ENCODE results near the gene HNRNPLL. TPM values are rescaled to one million over a fixed set of nuclear protein-coding genes. Genes with fewer than 3 reads are reported as not detected.
"Not testable (repeated sequence)": the region's sequence is repeated elsewhere in the genome, so short reads cannot be mapped to it uniquely, and the experiment has no call there.

Gene HNRNPLL
- total and polyA plus RNA-seq, 4 experiments from 2014 or later = 71.2 to 105 (median 88.9) TPM

GRCh38 chr2:38546585-38546984, 56.1 kb downstream of the HNRNPLL start:
- Histone ChIP-seq H3K4me3 (ENCODE audit: low read length in 2 of 2) (no peak overlapping the region), H3K27ac (ENCODE audit: low read depth, low read length) (no peak overlapping the region), H3K9me3 (ENCODE audit: control insufficient read depth in 1 of 2, low read length in 2 of 2) (no peaks in the 10 kb centered on the region), H3K36me3 (ENCODE audit: insufficient read depth, low read length) (no peaks in the 10 kb centered on the region), H3K27me3 (ENCODE audit: insufficient read depth, low read length) (no peaks in the 10 kb centered on the region), H3K4me1 (ENCODE audit: insufficient read depth, low read length) (peaks cover 22% of the 10 kb centered on the region)
- Mint-ChIP-seq H3K9me3 (peaks cover 0 to 1% (median 0%) of the 10 kb centered on the region in 8 donors), H3K27ac (no peak overlapping the region), H3K4me1 (peaks cover 11 to 26% (median 22%) of the 10 kb centered on the region in 4 donors), H3K36me3 (no peaks in the 10 kb centered on the region), H3K4me3 (peak overlapping the region in 1 of 8 donors; percentile 66), H3K27me3 (no peaks in the 10 kb centered on the region)
- CTCF ChIA-PET (ENCODE audit: partially characterized antibody) = interaction anchor here (1.0 to 1.7 kb wide), 2 partner anchors 9 to 10 kb away, joined by 3 to 6 read pairs; no protein-coding TSS in a partner anchor
- intact Hi-C loops (cut with micrococcal nuclease) = no loop called here
- DNase-seq = no peak
- POLR2A ChIA-PET (ENCODE audit: partially characterized antibody) = interaction anchor here (0.6 kb wide), 1 partner anchor 10 kb away, joined by 3 read pairs; no protein-coding TSS in a partner anchor

GRCh38 chr2:38546064-38546463, 56.7 kb downstream of the HNRNPLL start:
- Mint-ChIP-seq H3K36me3 (no peaks in the 10 kb centered on the region), H3K27me3 (no peaks in the 10 kb centered on the region), H3K4me1 (peaks cover 11 to 30% (median 23%) of the 10 kb centered on the region in 4 donors), H3K9me3 (no peaks in the 10 kb centered on the region), H3K4me3 (no peak overlapping the region), H3K27ac (no peak overlapping the region)
- no peak overlapping the region for H3K4me3 ChIP-seq (ENCODE audit: low read length in 2 of 2)
- DNase-seq = no peak
- H3K4me1 ChIP-seq (ENCODE audit: insufficient read depth, low read length) = peaks cover 24% of the 10 kb centered on the region
- H3K27me3 ChIP-seq (ENCODE audit: insufficient read depth, low read length) = no peaks in the 10 kb centered on the region
- intact Hi-C loops (cut with micrococcal nuclease) = no loop called here
- H3K36me3 ChIP-seq (ENCODE audit: insufficient read depth, low read length) = no peaks in the 10 kb centered on the region
- no peaks in the 10 kb centered on the region for H3K9me3 ChIP-seq (ENCODE audit: control insufficient read depth in 1 of 2, low read length in 2 of 2)
- CTCF ChIA-PET (ENCODE audit: partially characterized antibody) = interaction anchor here (1.4 to 1.7 kb wide), 2 partner anchors 9 to 10 kb away, joined by 6 read pairs; no protein-coding TSS in a partner anchor
- POLR2A ChIA-PET (ENCODE audit: partially characterized antibody) = no interaction called here
- H3K27ac ChIP-seq (ENCODE audit: low read depth, low read length) = no peak overlapping the region

GRCh38 chr2:38542248-38542631, 60.5 kb downstream of the HNRNPLL start:
- not testable (repeated sequence) for H3K27me3 ChIP-seq (ENCODE audit: insufficient read depth, low read length); H3K9me3 ChIP-seq (ENCODE audit: control insufficient read depth in 1 of 2, low read length in 2 of 2); H3K36me3 Mint-ChIP-seq; H3K27ac ChIP-seq (ENCODE audit: low read depth, low read length); H3K27me3 Mint-ChIP-seq; H3K4me3 ChIP-seq (ENCODE audit: low read length in 2 of 2); H3K9me3 Mint-ChIP-seq; H3K36me3 ChIP-seq (ENCODE audit: insufficient read depth, low read length); DNase-seq
- peak overlapping the region in 4 of 8 donors; percentile 57 to 85 (median 72) for H3K4me3 Mint-ChIP-seq
- peaks cover 13 to 30% (median 22%) of the 10 kb centered on the region in 4 donors for H3K4me1 Mint-ChIP-seq
- intact Hi-C loops (cut with micrococcal nuclease) = loop anchor here (2.0 kb wide), 1 partner anchor 39 kb away; no protein-coding TSS in a partner anchor
- ChIA-PET POLR2A (ENCODE audit: partially characterized antibody) (interaction anchor here (0.6 to 3.6 kb wide), 5 partner anchors 9 to 212 kb away, joined by 3 to 27 read pairs (median 5); partner anchors contain the start of gene SRSF7), CTCF (ENCODE audit: partially characterized antibody) (interaction anchor here (0.8 to 8.3 kb wide), 4 partner anchors 10 to 201 kb away, joined by 3 to 96 read pairs (median 6); no protein-coding TSS in a partner anchor)
- peaks cover 24% of the 10 kb centered on the region for H3K4me1 ChIP-seq (ENCODE audit: insufficient read depth, low read length)
- peak overlapping the region in 3 of 7 donors; percentile 43 to 65 (median 51) for H3K27ac Mint-ChIP-seq

GRCh38 chr2:38540580-38541286, 62.0 kb downstream of the HNRNPLL start:
- Histone ChIP-seq H3K4me1 (ENCODE audit: insufficient read depth, low read length) (peaks cover 31% of the 10 kb centered on the region), H3K4me3 (ENCODE audit: low read length in 2 of 2) (no peak overlapping the region), H3K9me3 (ENCODE audit: control insufficient read depth in 1 of 2, low read length in 2 of 2) (no peaks in the 10 kb centered on the region), H3K27ac (ENCODE audit: low read depth, low read length) (no peak overlapping the region), H3K36me3 (ENCODE audit: insufficient read depth, low read length) (no peaks in the 10 kb centered on the region), H3K27me3 (ENCODE audit: insufficient read depth, low read length) (no peaks in the 10 kb centered on the region)
- Mint-ChIP-seq H3K27me3 (peaks cover 0 to 2% of the 10 kb centered on the region in 2 donors), H3K4me3 (no peak overlapping the region), H3K9me3 (peaks cover 0 to 1% (median 0%) of the 10 kb centered on the region in 8 donors), H3K36me3 (no peaks in the 10 kb centered on the region), H3K4me1 (peaks cover 14 to 30% (median 23%) of the 10 kb centered on the region in 4 donors), H3K27ac (no peak overlapping the region)
- ChIA-PET CTCF (ENCODE audit: partially characterized antibody) (interaction anchor here (0.6 to 8.3 kb wide), 4 partner anchors 8 to 223 kb away, joined by 4 to 96 read pairs (median 6); no protein-coding TSS in a partner anchor), POLR2A (ENCODE audit: partially characterized antibody) (interaction anchor here (1.4 to 3.6 kb wide), 2 partner anchors 200 to 211 kb away, joined by 6 to 27 read pairs; partner anchors contain the start of gene SRSF7)
- intact Hi-C loops (cut with micrococcal nuclease) = no loop called here
- no peak for DNase-seq

- Mint-ChIP-seq H3K27me3 (peaks cover 0 to 2% of the 10 kb centered on the region in 2 donors), H3K27ac (peak overlapping the region in 1 of 7 donors; percentile 27), H3K36me3 (no peaks in the 10 kb centered on the region), H3K4me1 (peaks cover 14 to 26% (median 20%) of the 10 kb centered on the region in 4 donors), H3K4me3 (no peak overlapping the region), H3K9me3 (peaks cover 0 to 4% (median 0%) of the 10 kb centered on the region in 8 donors)
- Histone ChIP-seq H3K4me1 (ENCODE audit: insufficient read depth, low read length) (peaks cover 33% of the 10 kb centered on the region), H3K27ac (ENCODE audit: low read depth, low read length) (no peak overlapping the region), H3K9me3 (ENCODE audit: control insufficient read depth in 1 of 2, low read length in 2 of 2) (no peaks in the 10 kb centered on the region), H3K27me3 (ENCODE audit: insufficient read depth, low read length) (no peaks in the 10 kb centered on the region), H3K4me3 (ENCODE audit: low read length in 2 of 2) (no peak overlapping the region), H3K36me3 (ENCODE audit: insufficient read depth, low read length) (no peaks in the 10 kb centered on the region)
- DNase-seq = no peak
- POLR2A ChIA-PET (ENCODE audit: partially characterized antibody) = no interaction called here
- CTCF ChIA-PET (ENCODE audit: partially characterized antibody) = interaction anchor here (1.0 to 8.3 kb wide), 4 partner anchors 28 to 204 kb away, joined by 3 to 96 read pairs (median 5); no protein-coding TSS in a partner anchor
- intact Hi-C loops (cut with micrococcal nuclease) = no loop called here
Observed at GRCh38 chr2:38539086-38539485, 63.6 kb downstream of the HNRNPLL start.

- ChIA-PET CTCF (ENCODE audit: partially characterized antibody) (interaction anchor here (1.0 to 8.3 kb wide), 9 partner anchors 10 to 226 kb away, joined by 3 to 96 read pairs (median 6); no protein-coding TSS in a partner anchor), POLR2A (ENCODE audit: partially characterized antibody) (interaction anchor here (1.6 to 2.2 kb wide), 2 partner anchors 209 to 213 kb away, joined by 3 to 10 read pairs; partner anchors contain the start of gene SRSF7)
- H3K4me1 ChIP-seq (ENCODE audit: insufficient read depth, low read length) = peaks cover 24% of the 10 kb centered on the region
- H3K27ac ChIP-seq (ENCODE audit: low read depth, low read length) = no peak overlapping the region
- peak overlapping the region in 2 of 8 donors; percentile 30 to 47 for H3K4me3 Mint-ChIP-seq
- no peak for DNase-seq
- no peak overlapping the region for H3K27ac Mint-ChIP-seq
- H3K4me3 ChIP-seq (ENCODE audit: low read length in 2 of 2) = no peak overlapping the region
- H3K27me3 Mint-ChIP-seq = peaks cover 0 to 2% of the 10 kb centered on the region in 2 donors
- peaks cover 0 to 4% (median 0%) of the 10 kb centered on the region in 8 donors for H3K9me3 Mint-ChIP-seq
- intact Hi-C loops (cut with micrococcal nuclease) = no loop called here
- no peaks in the 10 kb centered on the region for H3K9me3 ChIP-seq (ENCODE audit: control insufficient read depth in 1 of 2, low read length in 2 of 2)
- no peaks in the 10 kb centered on the region for H3K36me3 ChIP-seq (ENCODE audit: insufficient read depth, low read length)
- no peaks in the 10 kb centered on the region for H3K27me3 ChIP-seq (ENCODE audit: insufficient read depth, low read length)
- H3K36me3 Mint-ChIP-seq = no peaks in the 10 kb centered on the region
- H3K4me1 Mint-ChIP-seq = peaks cover 13 to 19% (median 18%) of the 10 kb centered on the region in 4 donors
Observed at GRCh38 chr2:38537937-38538525, 64.7 kb downstream of the HNRNPLL start.
